Epithelial cell of prostate (primary cell): ENCODE data around the gene PSMB11.
"Not testable (repeated sequence)": the region's sequence is repeated elsewhere in the genome, so short reads cannot be mapped to it uniquely, and the experiment has no call there.

ENCODE experiments used
- DNase-seq: peaks from one replicate; pipeline ENCODE4 v3.0.0-alpha.2; 2011; ENCODE audit warnings: low read depth, low spot score
- H3K27ac ChIP-seq: fragments of 450-650 bp; 2 replicates; pipeline ENCODE4 v1.5.1; 2017; ENCODE audit warnings: mild to moderate bottlenecking

PSMB11 gene, protein sequence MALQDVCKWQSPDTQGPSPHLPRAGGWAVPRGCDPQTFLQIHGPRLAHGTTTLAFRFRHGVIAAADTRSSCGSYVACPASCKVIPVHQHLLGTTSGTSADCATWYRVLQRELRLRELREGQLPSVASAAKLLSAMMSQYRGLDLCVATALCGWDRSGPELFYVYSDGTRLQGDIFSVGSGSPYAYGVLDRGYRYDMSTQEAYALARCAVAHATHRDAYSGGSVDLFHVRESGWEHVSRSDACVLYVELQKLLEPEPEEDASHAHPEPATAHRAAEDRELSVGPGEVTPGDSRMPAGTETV

GRCh38 chr14:23042162-23042965, at the start of gene PSMB11:
Gene PSMB11, plus strand, starts transcription at chr14:23042212. Its CDS starts 14 bp downstream, at chr14:23042226.
- DNase-seq = no peak
- H3K27ac ChIP-seq = no peak within 1 kb of the TSS

DNA sequence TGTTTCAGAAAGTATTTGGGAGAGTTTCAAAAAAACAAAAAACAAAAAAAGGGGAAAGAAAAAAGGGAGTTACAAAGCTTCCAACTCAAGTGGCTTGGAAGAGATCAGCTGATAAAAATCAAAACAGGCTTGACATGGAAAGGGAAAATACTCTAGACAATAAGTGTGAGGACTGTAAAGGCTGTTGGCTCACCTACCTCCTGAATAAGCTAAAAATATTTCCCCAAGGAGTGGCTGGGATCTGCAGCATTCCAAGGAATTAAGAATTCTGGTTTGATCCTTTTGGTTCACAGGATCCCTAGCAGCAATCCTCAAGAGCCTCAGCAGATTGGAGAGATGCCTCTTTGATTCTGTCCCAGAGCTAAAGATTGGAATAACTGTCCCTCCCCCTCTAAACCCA, 48.5 kb upstream of the PSMB11 start:
- no peak overlapping the region for H3K27ac ChIP-seq
- DNase-seq = no peak

GRCh38 chr14:22994762-22995275, 47.2 kb upstream of the PSMB11 start:
- no peak overlapping the region for H3K27ac ChIP-seq
- no peak for DNase-seq

DNA sequence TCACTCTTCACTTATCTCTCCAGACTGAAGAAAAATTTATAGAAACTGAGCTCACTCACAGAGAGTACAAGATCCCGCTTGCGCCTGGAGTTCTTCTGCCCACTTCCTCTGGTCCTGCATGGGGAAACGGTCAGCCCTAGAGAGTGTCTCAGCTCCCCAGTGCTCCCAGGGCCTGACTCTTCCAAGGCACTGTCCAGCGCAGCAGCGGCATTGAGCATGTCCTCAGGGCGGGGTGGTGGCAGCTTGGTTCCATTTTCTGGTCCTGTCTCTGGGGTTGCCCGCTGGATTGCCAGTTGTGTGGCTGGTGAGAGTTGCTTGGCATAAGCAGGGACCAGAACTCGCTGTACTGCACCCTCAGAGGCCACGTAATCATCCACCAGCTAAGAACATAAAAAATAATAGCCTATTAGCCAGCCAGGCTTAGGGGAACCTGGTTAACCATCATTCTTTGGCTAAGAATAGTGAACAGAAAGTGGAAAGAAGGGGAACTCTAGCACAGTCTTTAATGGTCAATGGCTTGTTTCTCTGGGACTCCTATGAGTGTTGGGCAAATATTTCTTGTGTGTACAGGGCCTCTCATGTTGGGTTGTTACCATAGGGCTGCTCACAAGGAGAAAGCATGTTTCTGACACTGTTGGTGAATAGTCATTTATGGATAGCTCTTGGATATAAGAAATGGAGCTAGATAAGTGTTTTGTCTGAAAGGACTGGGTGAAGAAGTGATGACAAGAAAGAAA, 46.0 kb upstream of the PSMB11 start:
- no peak overlapping the region for H3K27ac ChIP-seq
- DNase-seq = no peak

- H3K27ac ChIP-seq = no peak overlapping the region
- no peak for DNase-seq
Observed at GRCh38 chr14:22996768-22997654, 45.0 kb upstream of the PSMB11 start.

- no peak overlapping the region for H3K27ac ChIP-seq
- no peak for DNase-seq
Observed at GRCh38 chr14:22997676-22998323, 44.2 kb upstream of the PSMB11 start.

DNA sequence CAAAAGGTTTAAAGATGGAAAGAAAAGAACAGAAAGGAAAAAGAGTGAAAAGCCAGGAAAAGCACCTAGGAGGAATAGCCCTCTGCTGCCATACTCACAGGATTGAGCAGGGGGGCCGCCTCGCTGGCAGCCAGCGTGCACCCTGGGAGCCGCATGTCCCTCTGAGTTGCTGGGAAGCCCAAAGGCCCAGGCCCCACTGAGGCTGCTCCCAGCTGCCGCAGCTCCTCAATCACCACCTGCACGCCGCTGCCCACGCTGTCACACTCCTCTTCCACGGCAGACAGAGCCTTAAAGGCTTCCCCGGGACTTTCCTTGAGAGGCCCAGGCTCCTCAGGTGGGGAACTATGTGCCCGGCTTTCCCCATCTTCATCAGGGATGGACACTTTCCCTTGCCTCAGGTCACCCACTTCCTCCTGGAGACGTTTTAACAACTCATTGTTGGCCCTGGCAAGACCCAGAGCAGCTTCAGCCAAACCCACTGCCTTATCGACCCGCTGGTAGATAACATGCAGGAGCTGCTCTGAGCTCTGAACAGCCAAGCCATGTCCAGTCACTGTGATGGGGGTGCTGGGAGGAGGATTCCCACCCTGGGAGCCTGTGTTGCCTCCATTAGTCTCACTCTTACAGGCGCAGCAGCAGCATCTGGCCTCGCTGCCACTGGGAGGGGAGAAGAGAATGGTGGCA, 43.5 kb upstream of the PSMB11 start:
- H3K27ac ChIP-seq = no peak overlapping the region
- no peak for DNase-seq

DNA sequence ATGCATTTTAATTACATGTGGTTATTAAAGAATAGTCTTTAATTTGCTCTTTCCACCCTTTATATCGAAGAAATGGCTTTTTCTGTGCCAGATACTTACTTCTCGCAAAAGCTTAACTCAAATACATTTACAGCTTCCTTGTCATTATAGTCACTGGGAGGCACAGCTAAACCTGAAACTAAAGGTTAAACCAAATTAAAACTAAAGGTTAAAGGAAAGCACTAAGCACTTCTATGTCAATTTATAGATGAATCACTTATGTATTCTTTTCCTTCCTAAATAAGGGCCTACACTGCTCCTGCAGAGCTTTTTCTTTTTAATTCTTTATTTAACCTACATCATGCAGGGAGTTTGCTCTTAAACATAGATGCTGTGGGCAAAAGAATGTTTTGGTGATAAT, 41.2 kb upstream of the PSMB11 start:
- no peak for DNase-seq
- no peak overlapping the region for H3K27ac ChIP-seq

DNA sequence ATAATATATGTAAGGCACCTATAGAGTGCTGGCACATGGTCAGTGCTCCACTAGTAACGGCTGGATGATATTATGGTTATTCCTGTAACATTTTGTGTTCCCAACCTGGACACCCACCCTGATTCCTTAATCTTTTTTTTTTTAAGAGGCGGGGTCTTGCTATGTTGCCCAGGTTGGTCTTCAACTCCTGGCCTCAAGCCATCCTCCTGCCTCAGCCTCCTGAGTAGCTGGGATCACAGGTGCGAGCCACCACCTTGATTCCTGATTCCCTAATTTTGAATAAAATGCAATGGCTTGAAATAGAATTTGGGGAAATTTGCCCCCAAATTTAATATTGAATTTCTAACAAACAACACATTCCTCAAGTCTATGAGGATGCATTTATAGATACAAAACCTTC, 39.4 kb upstream of the PSMB11 start:
- no peak overlapping the region for H3K27ac ChIP-seq
- no peak for DNase-seq

DNA sequence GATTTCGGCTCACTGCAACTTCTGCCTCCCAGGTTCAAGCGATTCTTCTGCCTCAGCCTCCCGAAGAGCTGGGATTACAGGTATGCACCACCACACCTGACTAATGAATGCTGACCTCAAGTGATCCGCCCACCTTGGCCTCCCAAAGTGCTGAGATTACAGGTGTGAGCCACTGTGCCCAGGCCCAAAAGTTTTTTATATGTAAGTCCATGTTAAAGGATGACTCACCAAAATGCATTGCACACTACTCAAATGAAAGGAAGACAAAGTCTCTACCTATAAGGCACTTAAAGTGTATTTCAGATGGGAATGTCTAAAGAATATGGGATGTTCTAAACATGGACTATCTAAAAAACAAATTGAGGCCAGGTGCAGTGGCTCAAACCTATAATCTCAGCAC, 37.7 kb upstream of the PSMB11 start:
- H3K27ac ChIP-seq, DNase-seq: not testable (repeated sequence)

DNA sequence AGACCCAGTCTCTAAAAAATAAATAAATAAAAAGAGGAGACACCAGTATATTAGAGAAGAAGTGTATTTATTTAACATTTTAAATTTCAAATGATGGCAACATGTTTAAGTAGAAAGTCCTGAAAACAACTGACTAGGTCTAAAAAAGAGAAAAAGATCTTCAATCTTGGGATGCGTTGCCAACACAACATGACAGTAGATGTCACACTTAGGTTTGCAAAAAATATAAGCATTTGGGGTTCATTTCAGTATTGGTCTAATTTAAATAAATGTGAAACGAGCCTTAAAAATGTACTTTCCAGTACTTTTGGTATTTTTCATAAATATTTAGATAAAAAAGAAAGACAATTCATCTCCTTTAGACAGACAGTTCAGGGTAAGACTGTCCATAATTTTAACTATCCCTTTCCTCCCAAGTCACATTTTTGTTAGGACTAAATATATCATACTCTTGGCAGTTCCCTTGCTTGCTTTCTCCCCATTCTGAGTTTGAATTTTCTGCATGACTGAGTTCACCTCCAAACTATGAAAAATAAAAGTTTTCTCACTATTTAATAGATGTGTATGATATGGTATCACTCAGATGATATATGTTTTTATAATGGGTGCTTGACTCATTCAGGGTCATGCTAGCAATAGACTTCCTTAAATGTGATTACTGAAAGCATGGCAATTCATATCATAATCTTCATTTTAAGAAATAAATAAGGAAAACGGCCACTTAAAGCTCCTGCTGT, 36.4 kb upstream of the PSMB11 start:
- peak overlapping the region; percentile 82 for H3K27ac ChIP-seq
- DNase-seq = no peak

DNA sequence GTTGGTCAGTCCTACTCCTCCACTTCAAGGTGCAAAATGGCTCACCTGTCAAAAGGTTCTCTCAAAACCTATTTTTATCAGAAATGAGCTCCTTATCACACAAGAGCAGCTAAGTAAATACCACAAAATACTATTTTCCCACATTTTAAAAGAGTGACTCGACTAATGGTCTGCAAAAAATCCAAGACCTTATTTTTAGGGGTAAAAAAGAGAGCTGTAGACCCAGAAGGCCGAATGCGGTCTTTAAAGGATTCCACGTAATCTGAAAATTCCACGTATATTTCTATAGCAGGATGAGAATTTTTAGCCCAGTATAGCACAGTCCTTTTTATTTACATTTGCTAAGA, 35.9 kb upstream of the PSMB11 start:
- peak overlapping the region; percentile 82 for H3K27ac ChIP-seq
- no peak for DNase-seq

DNA sequence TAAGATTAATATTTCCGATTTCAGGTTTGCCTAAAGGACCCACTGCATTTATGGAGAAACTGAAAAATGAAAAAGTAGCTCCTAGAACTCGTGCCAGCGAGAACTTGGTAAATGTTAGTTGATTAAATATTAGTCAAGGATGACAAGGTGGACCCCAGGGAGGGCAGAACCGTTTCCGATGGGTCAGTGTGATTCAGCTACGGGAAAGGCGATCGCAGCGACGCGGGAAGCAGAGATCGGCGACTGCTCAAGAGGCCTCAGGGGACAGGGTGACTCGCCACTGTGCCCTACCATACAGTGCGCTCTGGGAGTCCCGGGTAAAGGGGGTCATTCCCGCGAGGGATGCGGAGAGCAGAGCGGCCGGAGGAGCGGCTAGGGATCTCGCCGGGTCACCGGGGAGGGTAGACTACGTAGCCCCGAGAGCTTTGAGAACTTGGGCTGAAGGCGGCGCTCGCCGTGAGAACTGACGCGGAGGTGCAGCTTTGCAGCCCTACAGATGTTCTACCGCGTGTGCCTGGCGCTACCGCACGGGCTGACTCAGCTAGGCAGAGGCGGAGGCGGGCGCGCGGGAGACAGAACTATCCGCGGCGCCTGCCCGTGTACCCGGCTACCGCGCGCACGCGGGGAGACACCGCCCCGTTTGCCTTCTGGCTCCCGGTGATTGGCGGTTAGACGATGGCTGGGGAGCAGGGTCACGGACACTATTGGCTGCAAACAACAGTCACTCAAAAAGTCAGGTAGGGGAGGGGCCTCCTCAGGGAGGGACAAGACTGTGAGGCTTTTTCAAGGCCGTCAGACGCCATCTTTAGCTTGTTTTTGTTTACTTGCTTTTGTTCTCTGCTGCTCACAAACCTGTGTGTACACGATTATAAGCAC, 35.2 kb upstream of the PSMB11 start:
- peak overlapping the region; percentile 82 for H3K27ac ChIP-seq
- peak; percentile 83 for DNase-seq

DNA sequence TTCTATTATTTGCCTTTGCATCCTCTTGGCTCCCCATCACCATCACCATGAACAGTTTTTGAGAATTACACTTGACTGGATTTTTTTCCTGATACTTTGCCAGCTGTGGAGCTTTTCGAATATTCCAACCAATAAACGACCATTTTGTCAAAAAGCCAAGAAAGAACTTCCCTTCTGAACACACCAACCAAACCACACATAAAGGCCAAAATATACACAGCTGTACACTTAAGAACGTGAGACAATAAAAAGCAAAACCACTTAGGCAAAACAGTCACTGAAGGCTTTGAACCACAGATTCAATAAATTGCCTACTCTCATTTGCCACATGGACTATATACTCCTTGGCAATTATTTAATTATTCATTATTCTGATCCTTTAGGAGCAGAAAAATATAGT, 33.2 kb upstream of the PSMB11 start:
- peak overlapping the region; percentile 2 for H3K27ac ChIP-seq
- no peak for DNase-seq

GRCh38 chr14:23009483-23009938, 32.5 kb upstream of the PSMB11 start:
- H3K27ac ChIP-seq = peak overlapping the region; percentile 58

GRCh38 chr14:23009939-23010726, 31.9 kb upstream of the PSMB11 start, which contains the start of gene C14orf93:
Gene C14orf93, minus strand, starts transcription at chr14:23010143. Its CDS starts 11,120 bp downstream, at chr14:22999023.
- DNase-seq = no peak
- peak within 1 kb of the TSS; percentile 58 for H3K27ac ChIP-seq

More at GRCh38 chr14:23009483-23009938, 32.5 kb upstream of the PSMB11 start:
- no peak for DNase-seq
